GM23248 (cell line): ENCODE data around the gene VRK3. TPM values are rescaled to one million over a fixed set of nuclear protein-coding genes. Genes with fewer than 3 reads are reported as not detected.

Experiments used
- DNase-seq: peaks from one replicate; pipeline ENCODE4 v3.0.0-alpha.2; 2015
- H2AFZ ChIP-seq: fragments of 200-600 bp; sonication (generic); 2 replicates; pipeline ENCODE4 v1.6.1; 2016; ENCODE audit warnings: antibody characterized with exemption
- H3F3A ChIP-seq: fragments of 200-600 bp; sonication (generic); 2 replicates; pipeline ENCODE4 v1.6.1; 2016; ENCODE audit warnings: mild to moderate bottlenecking, antibody characterized with exemption, mixed run types; ENCODE audit not compliant: insufficient read depth
- H3K27ac ChIP-seq: fragments of 200-600 bp; sonication (generic); 2 replicates; pipeline ENCODE4 v1.5.1; 2016; ENCODE audit warnings: mild to moderate bottlenecking
- H3K27me3 ChIP-seq: fragments of 200-600 bp; sonication (generic); replicated peaks from 2 replicates; pipeline ENCODE4 v1.6.1; 2016; ENCODE audit warnings: mild to moderate bottlenecking; ENCODE audit not compliant: insufficient read depth
- H3K36me3 ChIP-seq: fragments of 200-600 bp; sonication (generic); 2 replicates; pipeline ENCODE4 v1.6.1; 2016; ENCODE audit warnings: low read depth, mild to moderate bottlenecking
- H3K4me1 ChIP-seq: fragments of 200-600 bp; sonication (generic); 2 replicates; pipeline ENCODE4 v1.6.1; 2016; ENCODE audit warnings: mild to moderate bottlenecking; ENCODE audit not compliant: insufficient read depth
- H3K4me2 ChIP-seq: fragments of 200-600 bp; sonication (generic); one replicate; pipeline ENCODE4 v1.6.1; 2016; ENCODE audit warnings: mild to moderate bottlenecking; ENCODE audit not compliant: unreplicated experiment
- H3K4me3 ChIP-seq: fragments of 200-600 bp; sonication (generic); 2 replicates; pipeline ENCODE4 v1.5.1; 2016; ENCODE audit warnings: mild to moderate bottlenecking
- H3K79me2 ChIP-seq: fragments of 200-600 bp; sonication (generic); 2 replicates; pipeline ENCODE4 v1.6.1; 2016; ENCODE audit warnings: mild to moderate bottlenecking; ENCODE audit not compliant: insufficient read depth
- H3K9ac ChIP-seq: fragments of 200-600 bp; sonication (generic); 2 replicates; pipeline ENCODE4 v1.6.1; 2016; ENCODE audit warnings: mild to moderate bottlenecking
- H3K9me2 ChIP-seq: fragments of 200-600 bp; sonication (generic); 2 replicates; pipeline ENCODE4 v1.6.1; 2016; ENCODE audit warnings: mixed run types, mild to moderate bottlenecking, moderate library complexity; ENCODE audit not compliant: insufficient read depth
- H3K9me3 ChIP-seq: fragments of 200-600 bp; sonication (generic); one replicate; pipeline ENCODE4 v1.6.1; 2017; ENCODE audit warnings: low read depth
- H4K20me1 ChIP-seq: fragments of 200-600 bp; sonication (generic); 2 replicates; pipeline ENCODE4 v1.6.0; 2016; ENCODE audit not compliant: insufficient read depth
- EZH2 ChIP-seq: fragments of 200-600 bp; sonication (generic); IDR thresholded peaks from 2 replicates; pipeline ENCODE4 v1.6.1; 2018; ENCODE audit warnings: antibody characterized with exemption, mild to moderate bottlenecking; ENCODE audit not compliant: insufficient read depth, poor library complexity, severe bottlenecking
- EZH2phosphoT487 ChIP-seq: fragments of 200-600 bp; sonication (generic); IDR thresholded peaks from 2 replicates; pipeline ENCODE4 v1.6.1; 2018; ENCODE audit warnings: antibody characterized with exemption, moderate library complexity, mild to moderate bottlenecking, low read depth; ENCODE audit not compliant: insufficient read depth
- WGBS, 2 experiments: methylation state at CpG; one replicate each; pipeline ENCODE4 v1.1.6; 2015 to 2017; ENCODE audit warnings: low lambda C conversion rate in 2 of 2, low coverage in 1 of 2; ENCODE audit errors: missing lambda C conversion rate in 2 of 2; 5-methylcytosine and 5-hydroxymethylcytosine counted together
- in situ Hi-C: fragments of 300-500 bp; cut with MboI; formaldehyde crosslinking; loops from 2 replicates; pipeline ENCODE4 v1.15.0; 2020
- polyA plus RNA-seq: library from polyadenylated mRNA; unstranded; fragments of >200 nt; fragmentation: Nextera tagmentation; extraction: Ambion mirVana; gene quantifications from 2 replicates; pipeline ENCODE4 v1.2.1, GENCODE V29; 2016
- total RNA-seq: library from RNA; depleted of rRNA; stranded (reverse); fragments of >200 nt; shearing (Covaris generic); gene quantifications from 2 replicates; pipeline ENCODE4 v1.2.3, GENCODE V29; 2014

Gene VRK3
- total and polyA plus RNA-seq, 2 experiments from 2014 or later = 30.8 to 45.6 TPM

DNA sequence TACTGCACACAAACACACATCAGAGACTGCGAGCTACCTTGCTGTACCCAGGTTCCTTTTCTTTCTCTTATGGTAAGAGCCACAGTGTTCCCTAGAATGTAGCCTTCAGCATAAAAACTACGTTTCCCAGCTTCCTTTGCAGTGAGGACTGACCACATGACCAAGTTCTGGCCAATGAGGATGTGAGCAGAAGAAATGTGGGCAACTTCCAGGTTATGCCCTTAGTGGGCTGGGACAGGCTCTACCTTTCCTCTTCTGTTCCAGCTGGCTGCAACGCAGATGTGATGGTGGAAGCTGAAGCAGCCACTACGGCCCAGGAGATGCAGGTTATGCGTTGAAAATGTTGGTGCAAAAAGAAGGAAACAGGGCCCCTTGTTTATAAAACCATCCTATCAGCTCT lies 27.5 kb downstream of the VRK3 start:
- H3K79me2 ChIP-seq = no peaks in the 10 kb centered on the region
- H3F3A ChIP-seq = no peaks in the 10 kb centered on the region
- H3K27ac ChIP-seq = no peak overlapping the region
- H3K27me3 ChIP-seq = no peaks in the 10 kb centered on the region
- no peak overlapping the region for H3K9ac ChIP-seq
- 87 to 89% methylated on average over 5 of the region's 5 CpGs for WGBS, 2 experiments
- peak; percentile 43 for DNase-seq
- no peaks in the 10 kb centered on the region for H4K20me1 ChIP-seq
- H2AFZ ChIP-seq = no peak overlapping the region
- H3K9me3 ChIP-seq = no peaks in the 10 kb centered on the region
- H3K36me3 ChIP-seq = peaks cover 19% of the 10 kb centered on the region
- H3K4me3 ChIP-seq = no peak overlapping the region
- H3K4me1 ChIP-seq = no peaks in the 10 kb centered on the region
- no peak for TF ChIP-seq EZH2phosphoT487
- no peak for TF ChIP-seq EZH2
- in situ Hi-C loops = no loop called here
- no peaks in the 10 kb centered on the region for H3K9me2 ChIP-seq
- H3K4me2 ChIP-seq = no peak overlapping the region

DNA sequence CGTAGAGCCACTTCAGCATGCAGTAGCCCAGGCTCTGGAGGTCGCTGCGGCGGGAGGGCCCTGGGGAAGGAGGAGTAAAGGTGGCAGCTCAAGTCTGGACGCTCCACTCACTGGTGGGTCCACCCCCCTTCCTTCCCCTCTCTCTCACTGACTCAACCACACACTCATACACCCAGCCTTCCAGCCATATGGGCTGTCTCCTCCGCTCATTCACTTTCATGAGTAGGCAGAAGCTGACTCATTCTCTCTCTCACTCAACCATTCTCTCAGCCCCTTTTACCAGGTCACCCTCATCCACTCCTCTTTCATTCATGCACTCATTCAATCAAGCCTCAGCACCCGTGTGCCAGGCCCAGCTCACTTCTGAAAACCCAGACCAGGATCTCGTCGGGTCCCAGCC lies 36.7 kb downstream of the VRK3 start:
- WGBS, 2 experiments = 69 to 72% methylated on average over 9 of the region's 9 CpGs
- no peak overlapping the region for H2AFZ ChIP-seq
- no peak overlapping the region for H3K4me3 ChIP-seq
- DNase-seq = peak; percentile 80
- no peaks in the 10 kb centered on the region; the same call in 1 of the 2 replicates for H4K20me1 ChIP-seq
- H3K9me2 ChIP-seq = no peaks in the 10 kb centered on the region
- H3F3A ChIP-seq = peaks cover 7% of the 10 kb centered on the region; the same call in 1 of the 2 replicates
- H3K27me3 ChIP-seq = no peaks in the 10 kb centered on the region
- no peak overlapping the region for H3K9ac ChIP-seq
- no peaks in the 10 kb centered on the region for H3K9me3 ChIP-seq
- H3K79me2 ChIP-seq = no peaks in the 10 kb centered on the region
- in situ Hi-C loops = no loop called here
- no peak overlapping the region for H3K27ac ChIP-seq
- H3K4me2 ChIP-seq = no peak overlapping the region
- peaks cover 20% of the 10 kb centered on the region for H3K36me3 ChIP-seq
- H3K4me1 ChIP-seq = no peaks in the 10 kb centered on the region
- TF ChIP-seq EZH2phosphoT487 (no peak), EZH2 (no peak)

DNA sequence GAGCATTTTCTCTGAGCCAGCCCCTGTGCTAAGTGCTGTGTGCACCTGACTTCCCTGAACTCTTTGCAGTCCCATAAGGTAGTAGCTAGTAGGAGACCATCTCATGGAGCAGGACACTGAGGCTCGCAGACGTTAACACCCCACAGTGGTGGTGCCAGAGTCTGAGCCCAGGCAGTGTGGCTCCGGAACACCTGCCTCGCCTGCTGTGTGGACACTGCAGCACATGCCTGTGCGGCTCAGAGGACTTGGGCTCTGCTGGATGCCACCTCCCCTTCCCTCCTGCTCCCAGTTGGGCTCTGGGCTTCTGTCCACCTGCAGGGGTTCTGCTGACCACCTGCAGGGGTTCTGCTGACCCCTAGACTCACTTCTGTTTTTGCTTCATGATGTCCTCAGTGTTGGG lies 37.2 kb downstream of the VRK3 start:
- H3K4me1 ChIP-seq = no peaks in the 10 kb centered on the region
- no peak overlapping the region for H3K4me3 ChIP-seq
- DNase-seq = no peak
- H3K9me3 ChIP-seq = no peaks in the 10 kb centered on the region
- 94 to 100% methylated on average over 5 of the region's 5 CpGs for WGBS, 2 experiments
- H3K9me2 ChIP-seq = no peaks in the 10 kb centered on the region
- in situ Hi-C loops = no loop called here
- H4K20me1 ChIP-seq = no peaks in the 10 kb centered on the region; the same call in 1 of the 2 replicates
- no peaks in the 10 kb centered on the region for H3K79me2 ChIP-seq
- H3F3A ChIP-seq = peaks cover 7% of the 10 kb centered on the region; the same call in 1 of the 2 replicates
- H3K4me2 ChIP-seq = no peak overlapping the region
- TF ChIP-seq EZH2phosphoT487 (no peak), EZH2 (no peak)
- H3K36me3 ChIP-seq = peaks cover 19% of the 10 kb centered on the region
- H3K9ac ChIP-seq = no peak overlapping the region
- H3K27ac ChIP-seq = no peak overlapping the region
- no peaks in the 10 kb centered on the region for H3K27me3 ChIP-seq
- no peak overlapping the region for H2AFZ ChIP-seq

DNA sequence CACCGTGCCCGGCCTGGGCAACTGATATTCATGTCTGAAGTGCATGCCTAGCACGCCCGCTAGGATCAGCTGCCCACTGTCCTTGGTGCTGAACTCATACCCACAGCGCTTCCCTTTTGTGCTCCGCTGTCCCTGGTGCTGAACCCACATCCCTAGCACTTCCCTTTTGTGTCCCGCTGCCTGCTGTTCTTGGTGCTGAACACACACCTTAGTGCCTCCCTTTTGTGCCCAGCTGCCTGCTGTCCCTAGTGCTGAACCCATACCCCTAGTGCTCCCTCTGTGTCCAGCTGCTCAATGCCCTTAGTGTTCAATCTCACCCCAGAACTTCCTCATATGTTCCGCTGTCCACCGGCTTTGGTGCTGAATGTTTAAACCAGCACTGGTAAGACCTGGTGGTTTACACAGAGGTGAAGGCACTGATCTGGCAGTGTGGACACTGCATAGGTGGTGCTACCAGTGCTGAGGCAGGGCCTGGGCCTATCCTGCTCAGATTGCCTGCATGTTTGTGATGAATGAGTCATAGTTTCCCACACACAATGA lies 37.9 kb downstream of the VRK3 start:
- Histone ChIP-seq H3K27me3 (no peaks in the 10 kb centered on the region), H3K4me2 (no peak overlapping the region), H3K36me3 (peaks cover 12% of the 10 kb centered on the region), H3K9me3 (no peaks in the 10 kb centered on the region), H3K4me1 (no peaks in the 10 kb centered on the region), H3F3A (peaks cover 7% of the 10 kb centered on the region; the same call in 1 of the 2 replicates), H3K9ac (no peak overlapping the region), H4K20me1 (no peaks in the 10 kb centered on the region; the same call in 1 of the 2 replicates), H3K27ac (no peak overlapping the region), H3K4me3 (no peak overlapping the region), H3K9me2 (no peaks in the 10 kb centered on the region), H3K79me2 (no peaks in the 10 kb centered on the region), H2AFZ (no peak overlapping the region)
- in situ Hi-C loops = no loop called here
- DNase-seq = peak; percentile 92
- WGBS, 2 experiments = 25 to 29% methylated on average over 9 of the region's 9 CpGs
- no peak for TF ChIP-seq EZH2phosphoT487
- no peak for TF ChIP-seq EZH2
